HepG2 (cell line): ENCODE measurements around the gene SSH3. TPM values are rescaled to one million over a fixed set of nuclear protein-coding genes. Genes with fewer than 3 reads are reported as not detected.

Source experiments
- ATAC-seq: fragments of 200-7000 bp; cut with Tn5 transposase; 3 replicates; pipeline ENCODE4 v1.9.1; 2020; ENCODE audit warnings: mild to moderate bottlenecking, moderate library complexity
- BruUV-seq: library from RNA; stranded (reverse); fragments of 400-500 nt; replicated peaks from 2 replicates; lab custom pipeline; 2021; lab: Mats Ljungman, UMichigan
- CTCF ChIA-PET: fragments of 300-600 bp; formaldehyde crosslinking; extraction: SDS; loops from one replicate; lab custom pipeline; 2021; ENCODE audit warnings: low total read pairs, inconsistent platforms, low intra/inter-chr PET ratio; lab: Yijun Ruan, JAX
- POLR2A ChIA-PET: fragments of 350-600 bp; sonication (Branson Sonifier 250); formaldehyde crosslinking; loops from one replicate; lab custom pipeline; 2020; ENCODE audit warnings: antibody characterized with exemption, inconsistent platforms; lab: Yijun Ruan, JAX
- DNase-seq: peaks from one replicate; pipeline ENCODE4 v3.0.0-alpha.2; 2015; ENCODE audit warnings: low spot score
- FAIRE-seq: peaks from 3 replicates; lab custom pipeline; 2011; peaks lifted over from hg19 to GRCh38; lab: Jason Lieb, UNC
- H2AFZ ChIP-seq: one replicate; pipeline ENCODE4 v1.6.1; 2011; ENCODE audit warnings: low read length, inconsistent platforms
- H3K27ac ChIP-seq: fragments of 300-600 bp; 3 replicates; pipeline ENCODE4 v1.8.0; 2011; ENCODE audit warnings: mixed run types, mild to moderate bottlenecking, mixed read lengths, low read length, inconsistent platforms; ENCODE audit not compliant: insufficient read depth; ENCODE audit errors: extremely low read length
- H3K27me3 ChIP-seq, 2 experiments: fragments of 200-600 bp in 1 of 2; 2 replicates in 1 of 2; 3 replicates in 1 of 2; pipeline versions ENCODE4 v1.6.0 to v1.8.0; 2011; ENCODE audit warnings: low read length in 2 of 2, mild to moderate bottlenecking in 2 of 2, moderate library complexity in 2 of 2, inconsistent platforms in 1 of 2; ENCODE audit not compliant: insufficient read depth in 2 of 2, control insufficient read depth in 1 of 2
- H3K36me3 ChIP-seq, 2 experiments: fragments of 200-600 bp in 1 of 2; replicated peaks in 1 of 2; 2 replicates in 1 of 2; 3 replicates in 1 of 2; pipeline versions ENCODE4 v1.5.1 to v1.8.0; 2011; ENCODE audit warnings: low read length in 2 of 2, inconsistent platforms in 1 of 2; ENCODE audit not compliant: insufficient read depth in 2 of 2, control insufficient read depth in 1 of 2
- H3K4me1 ChIP-seq: 2 replicates; pipeline ENCODE4 v1.5.1; 2012; ENCODE audit warnings: low read length, inconsistent platforms; ENCODE audit not compliant: insufficient read depth
- H3K4me2 ChIP-seq: 2 replicates; pipeline ENCODE4 v1.6.0; 2011; ENCODE audit warnings: low read depth, low read length, inconsistent platforms
- H3K4me3 ChIP-seq, 3 experiments: fragments of 200-600 bp in 1 of 3; sonication (generic), shearing (Covaris generic) in 1 of 3; replicated peaks in 1 of 3; 2 replicates each; pipeline ENCODE4 v1.5.1; 2011 to 2016; ENCODE audit warnings: low read length in 3 of 3, inconsistent platforms in 2 of 3, low read depth in 2 of 3, mild to moderate bottlenecking in 2 of 3, control low read depth in 1 of 3, mixed read lengths in 1 of 3; ENCODE audit not compliant: insufficient read depth in 1 of 3
- H3K79me2 ChIP-seq: one replicate; pipeline ENCODE4 v1.6.1; 2011; ENCODE audit warnings: low read length, inconsistent platforms; ENCODE audit not compliant: insufficient read depth
- H3K9ac ChIP-seq: 2 replicates; pipeline ENCODE4 v1.6.0; 2011; ENCODE audit warnings: mild to moderate bottlenecking, low read depth, low read length, inconsistent platforms; ENCODE audit not compliant: insufficient read depth
- H3K9me3 ChIP-seq: 2 replicates; pipeline ENCODE4 v1.5.1; 2012; ENCODE audit warnings: mild to moderate bottlenecking, low read length
- H4K20me1 ChIP-seq: 2 replicates; pipeline ENCODE4 v1.6.0; 2011; ENCODE audit warnings: inconsistent platforms, mild to moderate bottlenecking, low read length, moderate library complexity; ENCODE audit not compliant: insufficient read depth
- CREB1 ChIP-seq, 2 experiments: fragments of 450-650 bp in 1 of 2; IDR thresholded peaks; 2 replicates each; pipeline ENCODE4 v1.6.1; 2016 to 2017; ENCODE audit warnings: control low read depth in 1 of 2, mild to moderate bottlenecking in 1 of 2, missing compliant biosample characterization in 1 of 2, missing genetic modification characterization in 1 of 2
- ELF3 ChIP-seq: IDR thresholded peaks from 2 replicates; pipeline ENCODE4 v1.6.1; 2016; ENCODE audit warnings: missing genetic modification reagents, missing compliant biosample characterization
- KLF9 ChIP-seq: IDR thresholded peaks from 2 replicates; pipeline ENCODE4 v1.6.1; 2016; ENCODE audit warnings: low read depth
- MYNN ChIP-seq: sonication (generic); formaldehyde crosslinking; IDR thresholded peaks from 2 replicates; pipeline ENCODE4 v1.4.0; 2020; ENCODE audit warnings: mild to moderate bottlenecking, low read depth, missing genetic modification reagents
- ZNF431 ChIP-seq: sonication (generic); formaldehyde crosslinking; IDR thresholded peaks from 2 replicates; pipeline ENCODE4 v1.9.0; 2022; ENCODE audit warnings: missing genetic modification reagents, low read depth, mild to moderate bottlenecking, borderline replicate concordance
- ZNF564 ChIP-seq: sonication (generic); formaldehyde crosslinking; IDR thresholded peaks from 2 replicates; pipeline ENCODE4 v1.8.1; 2023; ENCODE audit warnings: mild to moderate bottlenecking, missing genetic modification reagents
- ZNF572 ChIP-seq: sonication (generic); formaldehyde crosslinking; IDR thresholded peaks from 2 replicates; pipeline ENCODE4 v1.5.1; 2020; ENCODE audit warnings: mild to moderate bottlenecking, missing genetic modification reagents
- ZNF766 ChIP-seq: sonication (generic); formaldehyde crosslinking; IDR thresholded peaks from 2 replicates; pipeline ENCODE4 v1.5.0; 2020; ENCODE audit warnings: missing genetic modification reagents, borderline replicate concordance
- WGBS: methylation state at CpG from one replicate; pipeline ENCODE4 v1.1.6; 2017; ENCODE audit warnings: low lambda C conversion rate; 5-methylcytosine and 5-hydroxymethylcytosine counted together
- in situ Hi-C: cut with HindIII; loops from 2 replicates; pipeline ENCODE4 v1.10.0; 2017; ENCODE audit warnings: low pct_unique_long_range_greater_than_20kb; ENCODE audit not compliant: extremely low pct_ligation_motif_present
- intact Hi-C: fragments of 100-400 bp; cut with micrococcal nuclease; formaldehyde crosslinking; loops from one replicate; pipeline ENCODE4 v1.10.0; 2022; ENCODE audit not compliant: unreplicated experiment
- polyA plus RNA-seq, 8 experiments: library from polyadenylated mRNA; depleted of rRNA in 3 of 8; stranded (reverse) in 7 of 8; unstranded in 1 of 8; fragments of >200 nt; fragmentation: Illumina TruSeq in 4 of 8; extraction: Trizol in 4 of 8; gene quantifications; 2 replicates each; pipeline versions ENCODE4 v1.2.1 to v1.2.3, GENCODE V29; 2011 to 2016; ENCODE audit warnings: low read depth in 4 of 8, missing spikeins in 1 of 8, mixed read lengths in 1 of 8; ENCODE audit not compliant: insufficient read depth in 1 of 8
- total RNA-seq, 5 experiments: library from RNA; depleted of rRNA; stranded (reverse); fragments of >200 nt; fragmentation: Illumina TruSeq; extraction: Trizol; gene quantifications; 2 replicates each; pipeline ENCODE4 v1.2.3, GENCODE V29; 2016; ENCODE audit warnings: low read depth in 1 of 5
- TF ChIP-seq, protein P1 (sequence below): sonication (generic); formaldehyde crosslinking; IDR thresholded peaks from 2 replicates; pipeline ENCODE4 v1.5.0; 2020; ENCODE audit warnings: mild to moderate bottlenecking, missing genetic modification reagents
- TF ChIP-seq, protein P2 (sequence below): sonication (generic); formaldehyde crosslinking; IDR thresholded peaks from 2 replicates; pipeline ENCODE4 v1.4.0; 2020; ENCODE audit warnings: missing genetic modification reagents, borderline replicate concordance

SSH3 gene
- total and polyA plus RNA-seq, 2 of the 13 experiments (the other 11 are each of a cell fraction or from before 2014, with no cell fraction given) = 12.4 to 18.8 TPM

DNA sequence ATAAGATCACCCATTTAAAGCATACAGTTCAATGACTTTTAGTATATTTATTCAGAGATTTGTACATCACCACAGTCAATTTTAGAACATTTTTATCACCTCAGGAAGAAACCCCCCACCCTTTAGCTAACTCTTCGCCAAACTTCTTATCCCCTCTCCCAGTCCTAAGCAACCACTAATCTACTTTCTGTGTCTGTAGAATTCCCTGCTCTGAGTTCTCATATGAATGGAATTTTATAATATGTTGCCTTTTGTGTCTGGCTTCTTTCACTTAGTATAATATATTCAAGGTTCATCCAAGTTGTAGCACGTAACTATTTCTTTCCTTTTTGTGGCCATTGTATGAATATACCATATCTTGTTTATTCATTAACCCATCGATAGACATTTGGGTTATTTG lies 10.7 kb upstream of the SSH3 start:
- CTCF ChIA-PET = no interaction called here
- BruUV-seq = TSS peak; percentile 31
- ATAC-seq (no peak), DNase-seq (no peak), FAIRE-seq (no peak)
- Histone ChIP-seq H3K9me3 (peaks cover 11% of the 10 kb centered on the region; the same call in 1 of the 2 replicates), H2AFZ (no peak overlapping the region), H3K79me2 (peaks cover 13% of the 10 kb centered on the region), H3K4me1 (peaks cover 25% of the 10 kb centered on the region), H3K27ac (no peak overlapping the region), H3K36me3 (peaks cover 6 to 30% of the 10 kb centered on the region in 2 experiments; a peak in 3 of 5 replicates), H3K4me2 (no peak overlapping the region), H4K20me1 (no peaks in the 10 kb centered on the region), H3K4me3 (no peak overlapping the region), H3K27me3 (no peaks in the 10 kb centered on the region), H3K9ac (no peak overlapping the region)
- intact Hi-C loops (no loop called here), in situ Hi-C loops (no loop called here)
- POLR2A ChIA-PET = interaction anchor here (0.8 to 7.7 kb wide), 2 partner anchors 11 to 24 kb away, joined by 3 to 66 read pairs; partner anchors contain the start of gene SSH3
- WGBS = 65% methylated on average over 3 of the region's 3 CpGs
- TF ChIP-seq, protein P1, sequence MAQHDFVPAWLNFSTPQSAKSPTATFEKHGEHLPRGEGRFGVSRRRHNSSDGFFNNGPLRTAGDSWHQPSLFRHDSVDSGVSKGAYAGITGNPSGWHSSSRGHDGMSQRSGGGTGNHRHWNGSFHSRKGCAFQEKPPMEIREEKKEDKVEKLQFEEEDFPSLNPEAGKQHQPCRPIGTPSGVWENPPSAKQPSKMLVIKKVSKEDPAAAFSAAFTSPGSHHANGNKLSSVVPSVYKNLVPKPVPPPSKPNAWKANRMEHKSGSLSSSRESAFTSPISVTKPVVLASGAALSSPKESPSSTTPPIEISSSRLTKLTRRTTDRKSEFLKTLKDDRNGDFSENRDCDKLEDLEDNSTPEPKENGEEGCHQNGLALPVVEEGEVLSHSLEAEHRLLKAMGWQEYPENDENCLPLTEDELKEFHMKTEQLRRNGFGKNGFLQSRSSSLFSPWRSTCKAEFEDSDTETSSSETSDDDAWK = no peak
- TF ChIP-seq CREB1 (IDR thresholded peaks at IDR 0.05) = no peak
- no peak for TF ChIP-seq CREB1 (CRISPR knock-in tag; IDR thresholded peaks at IDR 0.05)
- TF ChIP-seq, protein P2, sequence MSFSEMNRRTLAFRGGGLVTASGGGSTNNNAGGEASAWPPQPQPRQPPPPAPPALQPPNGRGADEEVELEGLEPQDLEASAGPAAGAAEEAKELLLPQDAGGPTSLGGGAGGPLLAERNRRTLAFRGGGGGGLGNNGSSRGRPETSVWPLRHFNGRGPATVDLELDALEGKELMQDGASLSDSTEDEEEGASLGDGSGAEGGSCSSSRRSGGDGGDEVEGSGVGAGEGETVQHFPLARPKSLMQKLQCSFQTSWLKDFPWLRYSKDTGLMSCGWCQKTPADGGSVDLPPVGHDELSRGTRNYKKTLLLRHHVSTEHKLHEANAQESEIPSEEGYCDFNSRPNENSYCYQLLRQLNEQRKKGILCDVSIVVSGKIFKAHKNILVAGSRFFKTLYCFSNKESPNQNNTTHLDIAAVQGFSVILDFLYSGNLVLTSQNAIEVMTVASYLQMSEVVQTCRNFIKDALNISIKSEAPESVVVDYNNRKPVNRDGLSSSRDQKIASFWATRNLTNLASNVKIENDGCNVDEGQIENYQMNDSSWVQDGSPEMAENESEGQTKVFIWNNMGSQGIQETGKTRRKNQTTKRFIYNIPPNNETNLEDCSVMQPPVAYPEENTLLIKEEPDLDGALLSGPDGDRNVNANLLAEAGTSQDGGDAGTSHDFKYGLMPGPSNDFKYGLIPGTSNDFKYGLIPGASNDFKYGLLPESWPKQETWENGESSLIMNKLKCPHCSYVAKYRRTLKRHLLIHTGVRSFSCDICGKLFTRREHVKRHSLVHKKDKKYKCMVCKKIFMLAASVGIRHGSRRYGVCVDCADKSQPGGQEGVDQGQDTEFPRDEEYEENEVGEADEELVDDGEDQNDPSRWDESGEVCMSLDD (CRISPR knock-in tag) = no peak
- TF ChIP-seq MYNN (CRISPR knock-in tag) = no peak
- no peak for TF ChIP-seq ZNF572 (CRISPR knock-in tag)
- TF ChIP-seq ZNF564 (CRISPR knock-in tag) = no peak
- TF ChIP-seq ZNF431 (CRISPR knock-in tag) = no peak
- TF ChIP-seq ELF3 (CRISPR knock-in tag) = no peak
- no peak for TF ChIP-seq ZNF766
- no peak for TF ChIP-seq KLF9 (CRISPR knock-in tag)
